ENCODE data around the gene CAVIN1.

- TF ChIP-seq, protein P1, sequence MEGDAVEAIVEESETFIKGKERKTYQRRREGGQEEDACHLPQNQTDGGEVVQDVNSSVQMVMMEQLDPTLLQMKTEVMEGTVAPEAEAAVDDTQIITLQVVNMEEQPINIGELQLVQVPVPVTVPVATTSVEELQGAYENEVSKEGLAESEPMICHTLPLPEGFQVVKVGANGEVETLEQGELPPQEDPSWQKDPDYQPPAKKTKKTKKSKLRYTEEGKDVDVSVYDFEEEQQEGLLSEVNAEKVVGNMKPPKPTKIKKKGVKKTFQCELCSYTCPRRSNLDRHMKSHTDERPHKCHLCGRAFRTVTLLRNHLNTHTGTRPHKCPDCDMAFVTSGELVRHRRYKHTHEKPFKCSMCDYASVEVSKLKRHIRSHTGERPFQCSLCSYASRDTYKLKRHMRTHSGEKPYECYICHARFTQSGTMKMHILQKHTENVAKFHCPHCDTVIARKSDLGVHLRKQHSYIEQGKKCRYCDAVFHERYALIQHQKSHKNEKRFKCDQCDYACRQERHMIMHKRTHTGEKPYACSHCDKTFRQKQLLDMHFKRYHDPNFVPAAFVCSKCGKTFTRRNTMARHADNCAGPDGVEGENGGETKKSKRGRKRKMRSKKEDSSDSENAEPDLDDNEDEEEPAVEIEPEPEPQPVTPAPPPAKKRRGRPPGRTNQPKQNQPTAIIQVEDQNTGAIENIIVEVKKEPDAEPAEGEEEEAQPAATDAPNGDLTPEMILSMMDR (IDR thresholded peaks at IDR 0.05): peak in 2 of 4 experiments; percentile 21 to 49
- TF ChIP-seq POLR2A (IDR thresholded peaks at IDR 0.05): no peak
Measured at GRCh38 chr17:42459256-42459800, 36.3 kb upstream of the CAVIN1 start.
